Mucosa of descending colon (tissue), 3 donors: ENCODE measurements around the gene TNKS2. TPM values are rescaled to one million over a fixed set of nuclear protein-coding genes. Genes with fewer than 3 reads are reported as not detected.

Experiments
- ATAC-seq: fragments of 200-7000 bp; cut with Tn5 transposase; one replicate; pipeline ENCODE4 v1.9.1; 2020; ENCODE audit warnings: mild to moderate bottlenecking, moderate library complexity
- DNase-seq, 3 donors: peaks; one replicate each; pipeline ENCODE4 v3.0.0-alpha.2; 2020
- H3K36me3 ChIP-seq: fragments of 200-600 bp; one replicate; pipeline ENCODE4 v1.8.0; 2021; ENCODE audit warnings: low read depth, mild to moderate bottlenecking
- H3K4me1 ChIP-seq: fragments of 200-600 bp; one replicate; pipeline ENCODE4 v1.8.0; 2021; ENCODE audit warnings: low read depth, mild to moderate bottlenecking
- H3K4me3 ChIP-seq: fragments of 200-600 bp; one replicate; pipeline ENCODE4 v1.8.0; 2021; ENCODE audit warnings: mild to moderate bottlenecking
- H3K9me3 ChIP-seq: fragments of 200-600 bp; one replicate; pipeline ENCODE4 v1.8.0; 2021; ENCODE audit warnings: mild to moderate bottlenecking
- intact Hi-C, 2 donors: fragments of 100-400 bp; cut with DNase I in 1 of 2; cut with micrococcal nuclease in 1 of 2; formaldehyde crosslinking; loops; one replicate each; pipeline versions ENCODE4 v1.11.0 to v1.11.1; 2022; cut with DNase I, micrococcal nuclease
- total RNA-seq, 3 donors: library from RNA; stranded (reverse); fragmentation: NEBNext Ultra II Directional in 2 of 3; extraction: Animal tissue kit (Norgen Biotek cat#: 25700) in 2 of 3; gene quantifications; one replicate each; pipeline versions ENCODE4 v1.2.1 to v1.2.4, GENCODE V29; 2021 to 2023
- TF ChIP-seq, protein P1 (sequence below): fragments of 200-600 bp; IDR thresholded peaks from one replicate; pipeline ENCODE4 v1.8.0; 2022; ENCODE audit warnings: antibody characterized with exemption, mild to moderate bottlenecking
- donor health status: DM: no; HTN: no; CAD: no; lungs with moderate emphysema.
- donor health status: DM: no; HTN: no; CAD: no.
- donor health status: DM: no; HTN: yes; CAD: no.

The TNKS2 gene
- total RNA-seq, 3 donors from 2014 or later: 26.0 to 39.9 (median 26.4) TPM

DNA sequence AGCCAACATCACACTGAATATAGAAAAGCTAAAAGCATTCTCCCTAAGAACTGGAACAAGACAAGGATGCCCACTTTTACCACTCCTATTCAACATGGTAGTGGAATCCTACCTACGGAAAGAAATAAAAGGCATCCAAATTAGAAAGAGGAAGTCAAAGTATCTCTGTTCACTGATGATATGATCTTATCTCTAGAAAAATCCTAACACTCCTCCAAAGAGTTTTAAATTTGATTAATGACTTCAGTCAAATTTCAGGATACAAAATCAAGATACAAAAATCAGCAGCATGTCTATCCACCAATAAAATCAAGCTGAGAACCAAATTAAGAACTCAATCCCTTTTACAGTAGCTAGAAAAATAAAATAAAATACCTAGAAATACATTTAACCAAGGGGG lies 35.3 kb upstream of the TNKS2 start:
- H3K36me3 ChIP-seq: no peaks in the 10 kb centered on the region
- no peaks in the 10 kb centered on the region for H3K4me1 ChIP-seq
- no peak for ATAC-seq
- H3K4me3 ChIP-seq: no peak overlapping the region
- H3K9me3 ChIP-seq: no peaks in the 10 kb centered on the region
- no peak for DNase-seq
- intact Hi-C loops: no loop called here
- TF ChIP-seq, protein P1, sequence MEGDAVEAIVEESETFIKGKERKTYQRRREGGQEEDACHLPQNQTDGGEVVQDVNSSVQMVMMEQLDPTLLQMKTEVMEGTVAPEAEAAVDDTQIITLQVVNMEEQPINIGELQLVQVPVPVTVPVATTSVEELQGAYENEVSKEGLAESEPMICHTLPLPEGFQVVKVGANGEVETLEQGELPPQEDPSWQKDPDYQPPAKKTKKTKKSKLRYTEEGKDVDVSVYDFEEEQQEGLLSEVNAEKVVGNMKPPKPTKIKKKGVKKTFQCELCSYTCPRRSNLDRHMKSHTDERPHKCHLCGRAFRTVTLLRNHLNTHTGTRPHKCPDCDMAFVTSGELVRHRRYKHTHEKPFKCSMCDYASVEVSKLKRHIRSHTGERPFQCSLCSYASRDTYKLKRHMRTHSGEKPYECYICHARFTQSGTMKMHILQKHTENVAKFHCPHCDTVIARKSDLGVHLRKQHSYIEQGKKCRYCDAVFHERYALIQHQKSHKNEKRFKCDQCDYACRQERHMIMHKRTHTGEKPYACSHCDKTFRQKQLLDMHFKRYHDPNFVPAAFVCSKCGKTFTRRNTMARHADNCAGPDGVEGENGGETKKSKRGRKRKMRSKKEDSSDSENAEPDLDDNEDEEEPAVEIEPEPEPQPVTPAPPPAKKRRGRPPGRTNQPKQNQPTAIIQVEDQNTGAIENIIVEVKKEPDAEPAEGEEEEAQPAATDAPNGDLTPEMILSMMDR: no peak

DNA sequence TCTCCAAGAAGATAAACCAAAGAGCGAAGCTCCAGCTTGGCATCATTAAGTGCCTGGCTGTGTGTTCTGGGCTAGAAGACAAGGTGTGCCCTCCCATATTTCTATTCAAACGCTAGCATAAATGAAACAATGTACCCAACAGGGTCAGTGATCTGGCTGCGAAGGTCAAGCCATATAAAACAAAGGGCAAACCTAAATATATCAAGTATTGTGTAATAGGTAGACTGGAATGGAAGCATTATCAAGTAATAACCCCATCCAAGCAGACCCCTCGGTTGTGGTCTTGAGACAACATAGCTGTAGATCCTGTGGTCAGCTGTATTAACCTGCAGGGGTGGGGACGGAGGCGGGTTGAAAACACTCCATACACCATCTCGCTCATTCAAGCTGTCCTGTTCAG lies 31.6 kb upstream of the TNKS2 start:
- Histone ChIP-seq H3K4me1 (no peaks in the 10 kb centered on the region), H3K9me3 (no peaks in the 10 kb centered on the region), H3K4me3 (no peak overlapping the region), H3K36me3 (no peaks in the 10 kb centered on the region)
- DNase-seq (no peak), ATAC-seq (no peak)
- intact Hi-C loops: no loop called here
- TF ChIP-seq, protein P1: no peak

DNA sequence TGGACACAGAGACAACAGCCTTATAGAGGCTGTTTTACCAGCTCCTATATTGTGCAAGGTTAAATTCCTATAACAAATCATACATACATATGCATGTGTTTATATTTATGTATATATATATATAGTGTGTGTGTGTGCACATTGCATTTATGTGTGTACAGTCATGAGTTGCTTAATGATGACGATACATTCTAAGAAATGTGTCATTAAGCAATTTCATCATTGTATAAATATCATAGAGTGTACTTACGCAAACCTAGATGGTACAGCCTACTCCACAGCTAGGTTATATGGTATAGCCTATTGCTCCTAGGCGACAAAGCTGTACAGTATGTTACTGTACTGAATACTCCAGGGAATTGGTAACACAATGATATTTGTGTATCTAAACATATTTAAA lies 30.1 kb upstream of the TNKS2 start:
- no peak for DNase-seq
- no peaks in the 10 kb centered on the region for H3K36me3 ChIP-seq
- H3K9me3 ChIP-seq: no peaks in the 10 kb centered on the region
- no peaks in the 10 kb centered on the region for H3K4me1 ChIP-seq
- TF ChIP-seq, protein P1: no peak
- no peak for ATAC-seq
- no peak overlapping the region for H3K4me3 ChIP-seq
- intact Hi-C loops: no loop called here

DNA sequence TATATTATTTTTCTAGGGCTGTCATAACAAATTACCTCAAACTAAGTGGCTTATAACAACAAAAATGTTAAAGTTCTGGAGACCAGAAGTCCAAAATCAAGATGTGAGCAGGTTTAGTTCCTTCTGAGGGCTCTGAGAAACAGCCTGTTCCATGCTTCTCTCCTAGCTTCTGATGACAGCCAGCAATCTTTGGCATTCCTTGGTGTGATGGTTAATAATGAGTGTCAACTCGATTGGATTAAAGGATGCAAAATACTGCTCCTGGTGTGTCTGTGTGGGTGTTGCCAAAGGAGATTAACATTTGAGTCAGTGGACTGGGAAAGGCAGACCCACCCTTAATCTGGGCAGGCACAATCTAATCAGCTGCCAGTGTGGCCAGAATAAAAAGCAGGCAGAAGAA lies 26.3 kb upstream of the TNKS2 start:
- TF ChIP-seq, protein P1: no peak
- Histone ChIP-seq H3K36me3 (no peaks in the 10 kb centered on the region), H3K9me3 (no peaks in the 10 kb centered on the region), H3K4me3 (no peak overlapping the region), H3K4me1 (no peaks in the 10 kb centered on the region)
- intact Hi-C loops: no loop called here
- ATAC-seq: no peak
- DNase-seq: no peak

DNA sequence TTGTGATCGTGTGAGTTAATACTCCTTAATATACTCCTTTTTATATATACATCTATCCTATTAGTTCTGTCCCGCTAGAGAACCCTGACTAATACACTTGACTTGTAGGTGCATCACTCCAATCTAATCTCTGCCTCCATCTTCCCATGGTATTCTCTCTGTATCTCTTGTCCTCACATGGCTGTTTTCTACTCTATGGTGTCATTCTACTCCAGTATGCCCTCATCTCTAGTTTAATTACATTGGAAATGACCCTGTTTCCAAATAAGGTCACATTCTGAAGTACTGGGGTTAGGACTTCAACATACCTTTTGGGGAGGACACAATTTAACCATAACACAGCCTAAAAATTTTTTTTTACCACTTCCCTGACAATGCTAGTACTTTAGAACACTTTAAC lies 25.8 kb upstream of the TNKS2 start:
- Histone ChIP-seq H3K4me1 (no peaks in the 10 kb centered on the region), H3K4me3 (no peak overlapping the region), H3K36me3 (no peaks in the 10 kb centered on the region), H3K9me3 (no peaks in the 10 kb centered on the region)
- intact Hi-C loops: no loop called here
- no peak for DNase-seq
- TF ChIP-seq, protein P1: no peak
- no peak for ATAC-seq

DNA sequence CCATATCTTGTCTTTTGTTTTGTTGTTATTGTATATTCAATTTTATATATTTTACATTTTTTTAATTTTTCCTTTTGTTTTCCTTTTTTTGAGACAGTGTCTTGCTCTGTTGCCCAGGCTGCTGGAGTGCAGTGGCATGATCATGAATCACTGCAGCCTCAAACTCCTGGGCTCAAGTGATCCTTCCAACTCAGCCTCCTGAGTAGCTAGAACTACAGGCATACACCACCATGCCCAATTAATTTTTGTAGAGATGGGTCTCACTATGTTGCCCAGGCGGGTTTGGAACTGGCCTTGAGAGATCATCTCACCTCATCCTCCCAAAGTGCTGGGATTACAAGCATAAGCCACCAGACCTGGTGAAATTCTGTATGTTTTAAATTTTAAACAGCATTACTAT lies 25.4 kb upstream of the TNKS2 start:
- intact Hi-C loops: no loop called here
- ATAC-seq (no peak), DNase-seq (no peak)
- H3K9me3 ChIP-seq: no peaks in the 10 kb centered on the region
- no peaks in the 10 kb centered on the region for H3K36me3 ChIP-seq
- H3K4me1 ChIP-seq: no peaks in the 10 kb centered on the region
- no peak overlapping the region for H3K4me3 ChIP-seq
- TF ChIP-seq, protein P1: no peak
